ENCODE results near the gene CEP164.

The CEP164 gene

GRCh38 chr11:117424781-117425180, 97.1 kb downstream of the CEP164 start:
- DNase-seq, result no peak

GRCh38 chr11:117425679-117426296, 98.1 kb downstream of the CEP164 start:
- DNase-seq, result no peak

- DNase-seq, result peak; percentile 5
Measured at GRCh38 chr11:117426297-117426685, 98.6 kb downstream of the CEP164 start.

- no peak for DNase-seq
Measured at GRCh38 chr11:117426941-117427340, 99.3 kb downstream of the CEP164 start.

GRCh38 chr11:117427356-117427874, 99.8 kb downstream of the CEP164 start:
- no peak for DNase-seq

- DNase-seq, result no peak
Measured at GRCh38 chr11:117428186-117428855, 100.7 kb downstream of the CEP164 start.

GRCh38 chr11:117428856-117429229, 101.2 kb downstream of the CEP164 start:
- DNase-seq, result no peak

GRCh38 chr11:117430293-117430955, 102.8 kb downstream of the CEP164 start:
- DNase-seq, result no peak

GRCh38 chr11:117431436-117431835, 103.8 kb downstream of the CEP164 start:
- no peak for DNase-seq

- no peak for DNase-seq
Measured at GRCh38 chr11:117433717-117434116, 106.1 kb downstream of the CEP164 start.

- no peak for DNase-seq
Measured at GRCh38 chr11:117434481-117434880, 106.8 kb downstream of the CEP164 start.

GRCh38 chr11:117435326-117435725, 107.7 kb downstream of the CEP164 start:
- DNase-seq, result no peak

- DNase-seq, result no peak
Measured at GRCh38 chr11:117437041-117437790, 109.6 kb downstream of the CEP164 start.

- DNase-seq, result no peak
Measured at GRCh38 chr11:117437791-117438130, 110.1 kb downstream of the CEP164 start.

GRCh38 chr11:117438371-117439000, 110.8 kb downstream of the CEP164 start:
- no peak for DNase-seq

GRCh38 chr11:117439256-117439655, 111.6 kb downstream of the CEP164 start:
- DNase-seq, result no peak

- no peak for DNase-seq
Measured at GRCh38 chr11:117440258-117440657, 112.6 kb downstream of the CEP164 start.

- DNase-seq, result no peak
Measured at GRCh38 chr11:117441146-117441975, 113.7 kb downstream of the CEP164 start.

GRCh38 chr11:117442049-117442868, 114.6 kb downstream of the CEP164 start:
- no peak for DNase-seq

- DNase-seq, result no peak
Measured at GRCh38 chr11:117442869-117443239, 115.2 kb downstream of the CEP164 start.
